ENCODE measurements around the gene PYGO2.

PYGO2 gene

DNA sequence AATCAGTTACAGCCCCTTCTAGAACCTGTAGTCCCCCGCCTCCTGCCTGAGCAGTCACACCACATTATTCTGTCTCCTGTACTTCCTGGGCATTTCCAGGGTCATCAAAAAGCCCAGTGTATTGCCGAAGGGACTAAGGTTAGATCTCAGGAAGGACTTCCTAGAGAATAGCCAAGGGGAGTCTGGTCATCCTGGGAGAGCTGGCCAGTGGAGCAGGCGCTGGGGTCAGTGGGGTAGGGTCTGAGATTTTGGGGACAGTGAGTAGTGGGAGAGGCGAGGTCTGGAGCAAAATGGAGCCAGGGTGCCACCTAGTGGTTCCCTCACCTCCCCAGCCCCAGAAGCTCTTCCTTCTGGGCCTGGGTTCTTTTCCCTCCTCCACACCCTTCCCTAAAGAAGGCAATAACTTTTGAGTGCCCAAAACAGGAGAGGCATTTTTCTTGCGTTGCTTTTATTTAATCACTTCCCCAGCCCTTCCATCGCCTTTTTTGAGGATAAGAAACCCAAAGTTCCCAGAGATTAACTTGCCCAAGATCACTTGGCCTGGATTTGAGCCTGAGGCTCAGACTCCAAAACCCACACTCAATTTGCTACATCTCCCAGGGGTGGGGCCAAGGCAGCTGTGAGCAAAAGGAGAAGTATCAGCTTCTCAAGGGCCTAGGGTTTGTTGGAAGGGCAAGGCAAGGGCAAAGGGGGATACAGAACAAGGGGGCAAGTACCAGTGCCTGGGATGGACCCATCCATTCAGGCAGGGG is 17.8 kb downstream of the PYGO2 start:
- no peak for DNase-seq (ENCODE audit: low read depth in 2 of 2)

DNA sequence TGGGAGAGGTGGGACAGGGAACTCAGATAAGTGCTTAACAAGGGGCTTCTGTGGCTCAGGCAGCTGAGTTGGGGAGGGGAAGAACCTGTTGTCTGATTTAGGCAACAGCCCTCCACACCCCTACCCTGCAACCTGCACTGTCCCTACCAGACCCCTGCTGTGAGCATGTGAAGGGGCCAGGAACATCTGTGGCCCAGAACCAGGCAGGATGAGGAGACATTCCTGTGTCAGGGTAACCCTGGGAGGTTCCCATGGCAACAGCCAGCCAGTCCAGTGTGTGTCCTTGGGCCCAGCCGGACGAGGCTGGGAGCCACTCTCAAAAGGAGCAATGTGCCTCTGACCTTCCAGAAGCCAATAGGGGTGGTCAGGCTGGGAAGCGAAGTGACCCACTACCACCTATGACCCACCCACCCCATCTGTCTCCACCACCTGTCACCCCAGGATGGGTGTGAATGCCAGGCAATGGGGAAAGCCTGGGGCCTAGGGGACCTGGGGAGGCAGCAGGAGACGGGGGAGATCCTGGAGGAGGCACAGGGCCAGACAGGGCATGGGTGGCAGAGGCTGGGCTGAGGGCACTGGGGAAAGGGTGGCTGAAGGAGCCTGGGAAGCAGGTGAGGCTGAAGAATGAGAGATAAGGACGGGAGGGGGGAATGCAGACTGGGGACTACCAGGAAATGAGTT is 20.1 kb downstream of the PYGO2 start:
- no peak for DNase-seq (ENCODE audit: low read depth in 2 of 2)

DNA sequence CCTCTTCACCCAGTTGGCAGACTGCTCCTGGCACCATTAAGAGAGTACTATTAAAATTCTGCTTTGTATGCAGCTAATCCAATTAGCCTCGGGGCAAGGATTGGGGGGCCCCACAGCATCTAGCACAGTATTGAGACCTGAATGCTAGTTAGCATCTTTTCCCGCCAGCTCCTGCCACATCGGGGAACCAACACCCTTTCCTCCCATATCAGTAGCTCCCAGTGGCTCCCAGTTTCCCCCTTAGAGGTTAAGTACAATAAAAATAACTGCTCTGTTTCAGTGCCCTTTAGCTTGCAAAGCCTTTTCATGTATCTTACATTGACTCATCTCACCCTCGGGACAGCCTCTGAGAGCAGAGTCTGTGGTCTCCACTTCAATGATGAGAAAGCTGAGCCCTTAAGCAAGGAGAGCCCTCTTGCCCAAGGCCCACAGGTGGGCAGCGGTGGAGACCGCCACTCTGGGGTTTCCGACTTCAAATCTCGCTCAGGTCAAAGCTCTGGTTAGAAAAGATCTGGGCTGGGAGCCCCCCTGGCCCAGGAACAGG is 20.9 kb downstream of the PYGO2 start:
- DNase-seq (ENCODE audit: low read depth in 2 of 2), result no peak

DNA sequence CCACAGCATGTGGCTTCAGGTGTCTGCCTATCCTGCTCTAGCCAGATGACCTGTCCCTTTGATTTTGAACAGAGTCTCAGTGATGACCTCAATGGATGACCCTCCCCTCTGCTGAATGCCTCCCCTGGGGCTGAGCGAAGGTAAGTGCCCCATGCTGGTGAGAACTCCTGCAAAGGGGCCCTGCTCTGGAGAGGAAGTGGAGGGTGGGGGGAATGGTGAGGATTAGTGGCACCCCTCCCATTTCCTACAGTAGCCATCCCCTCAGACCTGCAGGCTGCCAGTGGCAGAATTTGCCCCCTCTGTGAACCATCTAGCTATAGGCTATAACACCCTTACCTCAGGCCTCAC is 21.4 kb downstream of the PYGO2 start:
- no peak for DNase-seq (ENCODE audit: low read depth in 2 of 2)

DNA sequence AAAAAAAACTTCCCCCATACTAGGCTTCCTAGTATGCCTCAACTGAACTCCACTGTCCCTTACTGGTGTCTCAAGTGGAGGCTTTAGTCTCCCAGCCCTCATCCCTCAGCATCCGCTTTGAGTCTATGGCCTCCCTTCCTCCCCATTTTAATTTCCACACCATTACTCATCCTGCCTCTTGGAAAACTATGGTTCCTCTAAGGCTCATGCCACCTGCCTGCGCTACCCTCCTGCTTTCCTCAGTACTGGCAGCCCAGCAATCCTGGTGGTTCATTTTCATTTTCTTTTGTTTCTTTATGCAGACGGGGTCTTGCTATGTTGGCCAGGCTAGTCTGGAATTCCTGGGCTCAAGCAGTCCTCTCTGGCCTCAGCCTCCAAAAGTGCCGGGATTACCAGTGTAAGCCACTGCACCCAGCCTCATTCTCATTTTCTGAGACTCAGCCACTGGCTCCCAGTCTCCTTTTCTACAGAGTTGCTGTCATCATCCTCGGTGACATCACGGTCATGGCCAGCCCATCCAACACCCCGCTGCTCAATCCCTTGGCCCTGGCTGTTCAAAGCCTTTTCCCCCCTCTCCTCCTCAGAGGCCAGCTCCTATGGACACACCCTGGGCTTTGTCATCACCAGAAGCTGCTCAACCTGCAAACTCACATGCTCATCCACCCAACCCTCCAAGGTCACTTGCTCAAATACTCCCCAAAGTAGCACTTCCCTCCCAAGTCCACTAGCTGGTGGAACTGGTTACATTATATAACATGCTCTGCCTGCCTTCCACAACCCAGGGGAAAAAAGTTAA is 22.8 kb downstream of the PYGO2 start:
- DNase-seq (ENCODE audit: low read depth in 2 of 2), result no peak

DNA sequence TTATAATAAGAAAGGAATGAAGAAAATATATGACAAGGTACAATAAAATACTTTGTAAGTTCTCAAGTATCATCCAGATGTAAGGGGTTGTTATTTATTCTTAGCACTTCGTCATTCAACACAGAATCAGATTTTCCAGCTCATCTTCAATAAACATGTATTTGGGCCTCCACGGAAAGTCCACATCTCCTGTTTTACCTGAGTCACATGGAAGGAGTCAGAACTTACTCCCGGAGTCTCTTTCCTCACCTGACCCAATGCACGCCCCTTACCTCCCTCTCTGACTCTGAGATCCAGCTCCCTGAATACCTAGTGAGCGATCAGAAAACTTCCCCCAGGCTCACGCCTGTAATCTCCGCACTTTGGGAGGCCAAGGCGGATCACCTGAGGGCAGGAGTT is 23.6 kb downstream of the PYGO2 start:
- no peak for DNase-seq (ENCODE audit: low read depth in 2 of 2)

DNA sequence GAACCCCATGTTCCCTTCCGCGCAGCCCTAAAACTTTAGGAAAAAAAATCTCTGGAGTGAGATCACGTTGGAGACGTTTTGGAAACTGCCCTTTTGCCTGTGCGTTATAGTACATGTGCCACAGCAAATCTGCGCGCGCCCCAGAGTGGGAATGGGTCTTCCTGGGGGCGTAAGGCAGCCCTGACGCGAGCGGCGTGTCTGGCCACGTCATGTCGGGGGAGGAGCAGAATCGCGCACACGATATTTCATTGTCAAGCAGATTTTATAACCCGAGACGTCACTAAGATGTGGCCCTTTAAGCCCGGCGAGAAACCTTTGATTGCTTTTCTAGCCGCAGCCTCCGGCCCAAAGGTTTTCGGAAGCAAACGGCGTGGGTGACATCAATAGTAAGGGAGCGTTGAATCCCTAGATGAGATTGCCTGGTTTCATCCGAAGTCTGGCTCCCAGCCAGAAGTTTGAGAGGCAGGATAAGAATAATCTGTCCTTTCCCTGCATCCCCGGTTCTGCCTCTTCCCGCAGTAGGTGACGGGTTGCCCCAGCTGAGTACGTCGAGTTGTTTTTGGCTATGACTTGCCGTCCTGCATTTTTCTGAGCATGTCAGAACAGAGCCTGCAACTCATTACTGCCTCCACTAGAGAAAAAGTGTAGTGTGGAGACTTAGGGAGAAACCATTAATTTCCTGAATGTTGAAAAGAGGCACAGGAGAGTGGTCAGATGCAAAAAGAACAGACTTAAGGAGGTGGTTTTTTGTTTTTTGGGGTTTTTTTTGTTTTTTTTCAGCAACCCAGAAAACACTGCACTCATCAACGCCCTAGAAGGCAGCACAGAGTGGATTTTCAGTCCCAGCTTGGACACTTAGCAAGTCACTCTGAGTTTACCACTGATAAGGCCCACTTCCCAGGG is 24.2 kb downstream of the PYGO2 start:
- DNase-seq (ENCODE audit: low read depth in 2 of 2), result peak; percentile 88 to 89

DNA sequence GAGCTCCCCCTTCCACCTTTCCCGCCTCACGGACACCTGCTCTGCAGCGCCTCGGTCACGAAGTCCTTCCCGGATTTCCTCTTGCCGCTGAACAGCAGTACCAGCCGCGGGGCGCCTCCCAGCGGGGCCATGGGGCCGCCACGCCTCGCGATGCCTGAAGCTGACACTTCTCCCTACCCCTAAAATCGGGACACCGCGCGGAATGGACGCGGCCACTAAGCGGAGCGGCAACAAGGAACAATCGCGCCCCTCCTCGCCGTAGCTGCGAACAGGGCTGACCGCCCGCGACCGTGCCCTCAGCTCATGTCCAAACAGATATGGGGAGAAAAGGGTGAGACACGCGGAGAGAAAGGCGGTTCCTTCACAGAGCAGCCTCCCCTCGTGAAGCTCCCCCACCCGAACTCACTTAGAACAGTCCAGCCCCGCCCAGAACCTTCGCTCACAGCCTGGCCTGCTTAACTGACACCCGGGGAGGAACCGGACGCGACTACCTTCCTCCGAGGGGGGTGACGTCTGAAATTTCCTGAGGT is 25.0 kb downstream of the PYGO2 start, which contains the start of gene PMVK:
TSS of gene PMVK (minus strand) at position 165 of the 530 bp plus-strand sequence. CDS start at position 131, 34 bp downstream.
- DNase-seq (ENCODE audit: low read depth in 2 of 2), result peak; percentile 93 to 94

DNA sequence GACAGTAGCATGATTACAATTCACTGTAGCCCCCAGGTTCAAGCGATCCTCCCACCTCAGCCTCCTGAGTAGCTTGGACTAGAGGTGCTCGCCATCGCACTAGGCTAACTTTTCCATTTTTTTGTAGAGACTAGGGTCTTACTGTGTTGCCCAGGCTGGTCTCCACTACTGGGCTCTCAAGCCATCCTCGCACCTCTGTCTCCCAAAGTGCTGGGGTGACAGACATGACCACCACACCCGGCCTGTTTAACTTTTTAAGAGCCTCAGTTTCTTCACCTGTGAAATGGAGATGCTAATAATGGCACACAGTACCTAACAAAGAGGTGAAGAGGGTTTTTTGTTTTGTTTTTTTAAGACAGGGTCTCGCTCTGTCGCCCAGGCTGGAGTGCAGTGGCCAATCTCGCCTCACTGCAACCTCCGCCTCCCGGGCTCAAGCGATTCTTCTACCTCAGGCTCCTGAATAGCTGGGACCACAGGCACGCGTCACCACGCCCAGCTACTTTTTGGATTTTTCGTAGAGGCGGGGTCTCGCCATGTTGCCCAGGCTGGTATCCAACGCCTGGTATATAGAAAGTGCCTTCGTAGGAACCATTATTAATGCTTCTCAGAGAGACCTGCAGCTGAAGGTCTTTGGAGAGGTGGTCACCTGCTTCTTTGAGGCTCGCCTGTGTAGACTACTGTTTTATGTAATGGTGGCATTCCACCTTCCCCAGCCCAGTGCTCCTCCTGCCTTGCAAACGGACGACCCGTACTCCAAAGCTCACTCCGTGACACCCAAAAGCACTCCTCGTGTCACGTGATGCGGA is 25.6 kb downstream of the PYGO2 start:
- no peak for DNase-seq (ENCODE audit: low read depth in 2 of 2)

DNA sequence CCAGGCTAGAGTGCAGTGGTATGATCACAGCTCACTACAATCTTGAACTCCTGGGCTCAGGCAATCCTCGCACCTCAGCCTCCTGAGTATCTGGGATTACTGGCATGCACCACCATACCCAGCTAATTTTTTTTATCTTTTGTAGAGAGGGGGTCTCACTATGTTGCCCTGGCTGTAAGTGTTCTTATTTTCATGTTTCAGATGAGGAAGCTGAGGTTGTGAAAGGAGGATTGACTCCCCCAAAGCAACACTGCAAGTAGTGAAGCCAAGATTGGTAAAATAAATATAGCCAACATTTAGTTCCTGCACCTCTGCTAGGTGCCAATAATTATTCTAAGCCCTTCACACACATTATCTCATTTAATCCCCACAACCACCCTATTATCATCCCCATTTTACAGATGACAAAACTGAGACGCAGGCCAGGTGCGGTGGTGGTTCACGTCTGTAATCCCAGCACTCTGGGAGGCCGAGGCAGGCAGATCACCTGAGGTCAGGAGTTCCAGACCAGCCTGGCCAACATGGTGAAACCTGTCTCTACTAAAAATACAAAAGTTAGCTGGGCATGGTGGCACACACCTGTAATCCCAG is 27.1 kb downstream of the PYGO2 start:
- DNase-seq (ENCODE audit: low read depth in 2 of 2), result no peak

DNA sequence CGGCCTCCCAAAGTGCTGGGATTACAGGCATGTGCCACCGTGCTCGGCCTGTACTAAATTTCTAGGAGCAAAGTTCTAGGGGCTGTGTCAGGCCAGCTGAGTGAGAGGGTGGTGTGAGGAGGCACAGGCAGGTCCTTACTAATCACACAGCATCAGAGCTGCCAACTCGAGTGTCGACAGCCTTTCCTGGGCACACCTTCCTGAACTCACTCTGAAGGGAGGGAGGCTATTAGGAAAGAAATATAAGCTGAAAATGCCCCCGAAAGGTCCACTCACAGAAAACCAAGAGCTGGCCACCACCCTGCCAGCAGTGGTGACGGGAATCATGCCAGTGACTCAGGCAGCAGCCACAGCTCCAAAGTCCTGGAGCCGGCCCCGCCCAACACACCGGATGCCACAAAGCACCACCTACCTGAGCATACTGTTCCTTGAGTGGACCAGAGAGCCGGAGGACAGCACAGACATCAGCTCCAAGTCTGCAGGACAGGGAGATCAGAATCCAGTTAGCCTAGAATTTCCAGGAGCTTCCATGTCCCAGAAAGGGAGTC is 29.6 kb downstream of the PYGO2 start:
- DNase-seq (ENCODE audit: low read depth in 2 of 2), result no peak

DNA sequence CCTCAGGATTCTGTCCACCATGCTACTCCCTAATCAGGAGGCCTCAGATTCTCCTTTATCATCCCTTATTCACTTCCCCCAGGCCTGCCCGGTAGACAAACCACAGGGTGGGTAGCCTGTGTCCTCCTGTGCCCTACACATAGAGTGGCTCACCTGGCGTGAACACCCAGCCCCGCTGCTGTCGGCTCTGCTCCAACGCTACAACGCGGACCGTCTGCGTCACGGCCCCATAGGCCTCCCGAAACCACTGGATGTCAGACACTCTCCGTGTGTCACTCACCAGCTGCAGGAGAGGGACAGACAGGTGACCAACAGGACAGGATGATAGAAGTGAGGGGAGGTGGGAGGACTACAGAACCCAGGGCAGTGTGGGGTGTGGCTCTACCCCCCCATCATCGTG is 35.4 kb downstream of the PYGO2 start:
- DNase-seq (ENCODE audit: low read depth in 2 of 2), result no peak

DNA sequence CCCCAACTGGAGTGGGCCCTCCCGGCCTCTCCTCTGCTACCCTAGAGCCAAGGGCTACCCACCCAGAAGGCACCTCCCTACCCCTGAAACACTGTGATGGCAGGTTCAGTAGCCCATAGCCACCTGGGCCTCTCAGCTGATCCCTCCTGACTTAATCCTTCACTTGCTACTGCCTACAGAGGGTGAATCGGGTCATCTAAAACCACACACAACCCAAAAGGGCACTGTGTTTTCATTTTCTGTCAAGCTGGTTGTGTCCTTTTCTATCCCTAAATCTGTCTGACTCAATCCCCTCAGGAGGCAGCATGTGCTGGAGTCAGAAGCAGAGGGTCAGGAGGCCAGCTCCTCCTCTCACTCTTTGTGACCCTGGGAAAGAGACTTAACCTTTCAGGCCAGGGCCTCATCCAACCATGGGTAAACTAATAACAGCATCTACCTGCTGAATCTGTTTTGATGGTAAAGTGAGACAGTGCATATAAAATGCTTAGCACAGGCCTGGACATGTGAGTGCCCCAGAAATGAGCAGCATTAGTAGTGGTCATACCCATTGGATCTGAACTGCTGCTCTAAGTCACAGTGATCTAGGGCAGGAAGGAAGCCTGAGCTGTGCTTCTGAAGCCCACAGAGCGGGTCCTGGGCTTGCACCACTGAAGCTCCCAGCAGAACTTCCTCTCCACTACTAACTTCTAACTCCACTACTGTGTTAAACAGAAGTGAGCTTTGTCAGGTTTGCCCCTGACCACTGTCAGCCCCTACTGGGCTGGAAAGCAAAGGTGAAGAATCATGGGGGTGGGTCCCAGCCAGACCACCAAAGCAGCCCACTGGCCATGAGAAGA is 36.0 kb downstream of the PYGO2 start:
- DNase-seq (ENCODE audit: low read depth in 2 of 2), result no peak

DNA sequence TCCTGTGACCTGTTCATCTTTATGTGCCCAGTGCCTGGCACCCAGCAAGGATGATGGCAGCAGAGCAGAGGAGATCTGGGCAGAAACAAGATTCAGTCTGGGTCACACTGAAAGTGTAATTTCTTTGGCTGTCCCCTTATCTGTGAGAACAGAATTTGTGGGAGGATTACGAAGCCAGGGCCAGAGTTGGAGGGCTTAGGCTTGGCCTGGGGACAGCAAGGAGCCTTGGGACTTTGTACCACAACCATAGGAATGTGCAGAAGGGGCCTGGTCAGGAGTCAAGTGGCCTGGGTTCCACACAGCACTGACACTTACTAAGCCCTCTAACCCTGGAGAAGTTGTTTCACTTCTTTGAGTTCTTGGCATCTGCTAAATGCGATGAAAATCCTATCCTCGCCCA is 37.9 kb downstream of the PYGO2 start:
- DNase-seq (ENCODE audit: low read depth in 2 of 2), result no peak

DNA sequence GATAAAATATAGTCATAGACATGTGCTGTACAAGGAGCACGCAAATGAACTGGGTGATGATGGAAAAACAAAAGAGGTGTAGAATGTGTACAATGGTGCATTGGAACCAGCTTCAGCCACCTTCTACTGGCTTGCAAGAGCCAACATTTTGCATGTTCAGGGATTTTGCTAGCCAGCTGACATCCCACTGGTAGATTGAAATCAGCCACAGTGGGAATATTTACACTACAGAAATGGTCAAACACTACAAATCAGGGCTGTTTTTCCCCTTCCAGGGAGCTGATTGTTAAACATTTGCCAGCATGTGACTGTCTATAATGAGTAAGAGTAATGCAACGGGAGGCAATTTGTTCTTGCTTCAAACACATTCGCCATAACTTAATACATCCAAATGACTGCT is 48.3 kb downstream of the PYGO2 start:
- no peak for DNase-seq (ENCODE audit: low read depth in 2 of 2)

DNA sequence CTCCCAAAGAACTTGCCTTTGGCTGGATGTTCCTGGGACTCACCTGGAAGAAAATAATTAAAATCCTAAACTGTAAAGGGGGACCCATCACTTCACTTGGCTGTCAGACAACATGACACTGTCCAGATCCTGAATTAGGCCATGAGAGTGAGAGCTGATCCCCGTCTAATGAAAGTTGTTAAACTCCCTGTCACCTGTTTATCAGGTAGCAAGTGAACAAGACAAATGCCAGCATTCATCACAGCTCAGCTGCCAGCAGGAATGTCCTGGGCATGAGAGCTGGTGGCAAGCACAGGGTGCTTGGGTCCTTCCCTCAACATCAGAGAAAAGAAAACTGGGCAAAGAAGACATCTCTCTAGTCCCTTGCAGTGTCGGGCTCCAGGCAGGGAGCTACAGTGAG is 48.8 kb downstream of the PYGO2 start:
- DNase-seq (ENCODE audit: low read depth in 2 of 2), result no peak

DNA sequence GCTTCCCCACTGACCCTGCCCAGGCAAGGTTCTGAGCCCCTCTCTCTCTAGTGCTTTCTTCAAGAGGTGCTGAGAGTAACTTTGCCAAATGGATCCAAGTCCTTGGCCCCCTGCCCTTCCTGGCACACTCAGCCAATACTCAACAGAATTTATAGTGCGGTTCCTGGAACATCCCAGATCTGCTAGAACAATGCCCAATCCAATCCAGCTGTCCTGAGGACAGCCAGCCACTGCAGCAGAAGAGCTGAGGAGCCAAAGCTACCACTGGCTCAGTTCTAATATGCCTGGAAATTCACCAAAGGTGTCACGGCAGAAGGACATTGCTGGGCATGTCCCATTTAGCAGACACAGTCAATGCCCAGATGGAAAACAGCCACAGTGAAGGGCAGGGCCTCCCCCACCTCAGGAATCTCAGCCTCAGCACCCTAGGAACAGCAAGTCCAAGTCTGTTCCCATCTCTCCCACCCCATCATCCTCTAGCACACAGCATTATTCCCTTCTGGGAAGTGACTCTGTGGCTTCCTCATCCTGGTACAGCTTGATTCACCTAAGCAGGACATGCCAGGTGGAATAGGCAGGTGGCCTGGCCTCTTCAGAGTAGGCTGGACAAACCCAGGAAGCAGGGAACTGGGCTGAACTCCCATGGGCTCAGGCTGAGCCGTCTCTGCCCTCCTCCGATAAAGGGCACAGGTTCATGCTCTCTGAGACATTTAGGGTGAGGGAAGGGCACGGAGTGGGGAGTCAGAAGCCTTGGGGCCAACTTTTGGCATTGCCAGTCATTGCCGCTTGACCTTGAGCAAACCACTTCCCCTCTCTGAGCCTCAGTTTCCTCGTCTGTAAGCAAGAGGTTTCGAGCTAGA is 49.7 kb downstream of the PYGO2 start:
- no peak for DNase-seq (ENCODE audit: low read depth in 2 of 2)

DNA sequence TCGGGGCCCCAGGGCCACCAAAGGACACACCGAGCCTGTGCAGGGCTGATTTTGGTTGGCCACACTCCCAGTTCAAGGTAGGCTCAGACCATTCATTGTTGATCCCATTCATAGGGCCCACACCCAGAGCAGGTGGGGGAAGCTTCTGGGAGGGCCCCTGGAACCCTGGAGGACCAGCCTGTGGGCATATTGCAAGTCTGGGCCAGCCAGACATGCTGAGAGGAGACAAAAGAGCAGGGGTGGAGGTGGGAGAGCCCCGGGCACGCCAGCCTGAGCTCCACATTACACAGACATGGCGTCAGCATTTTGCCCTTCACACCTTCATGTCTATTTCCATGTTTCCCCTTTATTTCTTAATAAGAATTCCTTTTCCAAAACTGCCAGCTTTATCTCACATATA is 50.7 kb downstream of the PYGO2 start:
- DNase-seq (ENCODE audit: low read depth in 2 of 2), result no peak

Data from fibroblast of skin of left quadriceps (primary cell).